Measurements from ENCODE around the gene CDH8. TPM values are rescaled to one million over a fixed set of nuclear protein-coding genes. Genes with fewer than 3 reads are reported as not detected.
"Not testable (repeated sequence)": the region's sequence is repeated elsewhere in the genome, so short reads cannot be mapped to it uniquely, and the experiment has no call there.

Gene CDH8
- total RNA-seq, 1 experiment from 2014 or later = 1.7 TPM

DNA sequence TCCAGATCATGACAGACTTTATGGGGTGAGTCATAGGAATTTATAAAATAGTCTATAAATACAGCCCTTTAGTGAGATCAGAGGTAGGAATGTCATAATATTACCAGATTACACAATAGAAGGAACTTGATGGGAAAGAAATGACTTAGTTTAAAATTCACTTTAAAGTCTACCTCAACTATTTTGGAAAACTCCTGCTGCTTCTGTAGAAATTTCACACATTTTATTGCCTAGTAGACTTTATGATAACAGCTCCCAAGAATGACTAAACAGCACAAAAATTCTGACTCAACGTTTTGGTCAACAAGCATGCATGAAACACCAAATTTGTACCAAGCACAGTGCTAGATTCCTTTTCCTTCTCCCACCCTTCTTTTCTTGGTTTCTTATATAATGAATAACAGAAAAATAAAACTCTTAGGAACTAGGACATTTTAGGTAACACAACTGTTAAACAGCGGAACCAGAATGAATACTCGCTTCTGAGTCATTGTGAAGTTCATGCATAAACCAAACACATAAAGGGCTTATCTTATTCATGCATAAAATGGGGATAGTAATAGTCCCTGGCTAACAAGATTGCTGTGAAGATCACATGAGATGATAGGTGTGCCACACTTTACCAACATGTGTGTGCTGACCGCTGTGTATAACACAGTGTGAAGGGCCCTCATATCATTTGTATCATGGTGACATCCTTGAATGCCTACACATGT is 243.9 kb downstream of the CDH8 start:
- no peak for DNase-seq

DNA sequence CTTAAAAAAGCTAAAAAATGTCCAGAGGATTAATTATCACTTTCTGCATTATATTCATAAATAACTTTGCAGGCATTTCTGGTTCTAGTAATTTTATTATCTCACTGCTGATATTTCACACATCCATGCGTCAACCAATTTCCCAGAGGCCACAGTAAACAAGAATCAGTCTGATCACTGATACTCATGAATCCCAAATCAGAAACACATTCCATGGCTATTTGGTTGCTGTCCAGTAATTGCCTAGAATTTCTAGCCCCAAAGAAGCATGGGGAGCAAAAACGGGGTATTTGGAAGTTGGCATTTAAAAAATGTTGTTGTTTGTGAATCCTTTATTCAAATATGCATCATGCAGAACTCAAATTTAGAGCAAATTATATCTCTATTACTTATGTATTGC is 244.8 kb downstream of the CDH8 start:
- Mint-ChIP-seq H3K27me3 (ENCODE audit: insufficient read depth, unreplicated experiment) (no peaks in the 10 kb centered on the region), H3K4me1 (ENCODE audit: low read depth, unreplicated experiment) (peaks cover 21% of the 10 kb centered on the region), H3K27ac (ENCODE audit: unreplicated experiment) (no peak overlapping the region), H3K4me3 (ENCODE audit: unreplicated experiment) (no peak overlapping the region), H3K9me3 (ENCODE audit: unreplicated experiment) (no peaks in the 10 kb centered on the region), H3K36me3 (ENCODE audit: insufficient read depth, unreplicated experiment) (no peaks in the 10 kb centered on the region)
- POLR2A ChIA-PET = no interaction called here
- Histone ChIP-seq H3K27me3 (replicated peaks; ENCODE audit: control insufficient read depth, insufficient read depth, low read length) (no peaks in the 10 kb centered on the region), H3K4me3 (ENCODE audit: low read depth, low read length) (no peak overlapping the region), H3K4me1 (peaks cover 15% of the 10 kb centered on the region), H3K9me3 (no peaks in the 10 kb centered on the region), H3K36me3 (ENCODE audit: control insufficient read depth, insufficient read depth, low read length) (no peaks in the 10 kb centered on the region)
- intact Hi-C loops (cut with micrococcal nuclease; ENCODE audit: unreplicated experiment) = no loop called here
- DNase-seq = no peak
- TF ChIP-seq, protein P1, sequence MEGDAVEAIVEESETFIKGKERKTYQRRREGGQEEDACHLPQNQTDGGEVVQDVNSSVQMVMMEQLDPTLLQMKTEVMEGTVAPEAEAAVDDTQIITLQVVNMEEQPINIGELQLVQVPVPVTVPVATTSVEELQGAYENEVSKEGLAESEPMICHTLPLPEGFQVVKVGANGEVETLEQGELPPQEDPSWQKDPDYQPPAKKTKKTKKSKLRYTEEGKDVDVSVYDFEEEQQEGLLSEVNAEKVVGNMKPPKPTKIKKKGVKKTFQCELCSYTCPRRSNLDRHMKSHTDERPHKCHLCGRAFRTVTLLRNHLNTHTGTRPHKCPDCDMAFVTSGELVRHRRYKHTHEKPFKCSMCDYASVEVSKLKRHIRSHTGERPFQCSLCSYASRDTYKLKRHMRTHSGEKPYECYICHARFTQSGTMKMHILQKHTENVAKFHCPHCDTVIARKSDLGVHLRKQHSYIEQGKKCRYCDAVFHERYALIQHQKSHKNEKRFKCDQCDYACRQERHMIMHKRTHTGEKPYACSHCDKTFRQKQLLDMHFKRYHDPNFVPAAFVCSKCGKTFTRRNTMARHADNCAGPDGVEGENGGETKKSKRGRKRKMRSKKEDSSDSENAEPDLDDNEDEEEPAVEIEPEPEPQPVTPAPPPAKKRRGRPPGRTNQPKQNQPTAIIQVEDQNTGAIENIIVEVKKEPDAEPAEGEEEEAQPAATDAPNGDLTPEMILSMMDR (IDR thresholded peaks at IDR 0.05; ENCODE audit: insufficient read depth in 1 of 2, low read depth in 1 of 2, low read length in 1 of 2, severe bottlenecking in 1 of 2, unreplicated experiment in 1 of 2) = no peak
- CTCF ChIA-PET = no interaction called here
- no TSS peak for BruUV-seq (replicated peaks)

More for the DNA sequence above, 243.9 kb downstream of the CDH8 start:
- Mint-ChIP-seq H3K36me3 (ENCODE audit: insufficient read depth, unreplicated experiment) (no peaks in the 10 kb centered on the region), H3K27me3 (ENCODE audit: insufficient read depth, unreplicated experiment) (no peaks in the 10 kb centered on the region), H3K9me3 (ENCODE audit: unreplicated experiment) (no peaks in the 10 kb centered on the region), H3K4me3 (ENCODE audit: unreplicated experiment) (no peak overlapping the region), H3K4me1 (ENCODE audit: low read depth, unreplicated experiment) (peaks cover 27% of the 10 kb centered on the region), H3K27ac (ENCODE audit: unreplicated experiment) (no peak overlapping the region)
- intact Hi-C loops (cut with micrococcal nuclease; ENCODE audit: unreplicated experiment) = no loop called here
- Histone ChIP-seq H3K9me3 (no peaks in the 10 kb centered on the region), H3K4me3 (ENCODE audit: low read depth, low read length) (no peak overlapping the region), H3K36me3 (ENCODE audit: control insufficient read depth, insufficient read depth, low read length) (no peaks in the 10 kb centered on the region), H3K27me3 (replicated peaks; ENCODE audit: control insufficient read depth, insufficient read depth, low read length) (no peaks in the 10 kb centered on the region), H3K4me1 (peaks cover 22% of the 10 kb centered on the region)
- TF ChIP-seq, protein P1 (IDR thresholded peaks at IDR 0.05; ENCODE audit: insufficient read depth in 1 of 2, low read depth in 1 of 2, low read length in 1 of 2, severe bottlenecking in 1 of 2, unreplicated experiment in 1 of 2) = no peak
- CTCF ChIA-PET = no interaction called here
- POLR2A ChIA-PET = no interaction called here
- BruUV-seq (replicated peaks) = no TSS peak

DNA sequence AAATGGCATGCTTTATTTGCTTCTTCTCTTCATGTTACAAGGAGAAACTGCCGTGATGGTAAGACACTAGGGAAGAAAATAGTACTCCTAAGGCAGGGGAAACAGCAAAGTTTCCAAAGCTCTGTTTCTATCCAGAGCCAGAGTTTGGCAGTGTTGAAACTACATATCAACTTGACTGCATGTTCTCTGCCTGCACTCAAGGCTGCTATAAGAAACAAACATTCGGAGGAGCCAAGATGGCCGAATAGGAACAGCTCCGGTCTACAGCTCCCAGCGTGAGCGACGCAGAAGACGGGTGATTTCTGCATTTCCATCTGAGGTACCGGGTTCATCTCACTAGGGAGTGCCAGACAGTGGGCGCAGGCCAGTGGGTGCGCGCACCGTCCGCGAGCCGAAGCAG is 254.4 kb downstream of the CDH8 start:
- intact Hi-C loops (cut with micrococcal nuclease; ENCODE audit: unreplicated experiment); H3K27me3 Mint-ChIP-seq (ENCODE audit: insufficient read depth, unreplicated experiment); H3K4me1 Mint-ChIP-seq (ENCODE audit: low read depth, unreplicated experiment); H3K27ac Mint-ChIP-seq (ENCODE audit: unreplicated experiment); H3K9me3 ChIP-seq; H3K27me3 ChIP-seq (replicated peaks; ENCODE audit: control insufficient read depth, insufficient read depth, low read length); H3K4me1 ChIP-seq; POLR2A ChIA-PET; H3K4me3 ChIP-seq (ENCODE audit: low read depth, low read length); H3K36me3 Mint-ChIP-seq (ENCODE audit: insufficient read depth, unreplicated experiment); H3K4me3 Mint-ChIP-seq (ENCODE audit: unreplicated experiment); H3K9me3 Mint-ChIP-seq (ENCODE audit: unreplicated experiment); CTCF ChIA-PET; DNase-seq; H3K36me3 ChIP-seq (ENCODE audit: control insufficient read depth, insufficient read depth, low read length); BruUV-seq (replicated peaks): not testable (repeated sequence)

Measured in Caco-2 (cell line).